SK-N-SH (cell line): ENCODE measurements around the gene TEKT2. TPM values are rescaled to one million over a fixed set of nuclear protein-coding genes. Genes with fewer than 3 reads are reported as not detected.

Experiments
- CTCF ChIA-PET: fragments of 300-600, 350-600 bp; formaldehyde crosslinking; extraction: SDS; loops from one replicate; lab custom pipeline; 2021; lab: Yijun Ruan, JAX
- POLR2A ChIA-PET: fragments of 350-600 bp; sonication (Branson Sonifier 250); formaldehyde crosslinking; extraction: SDS; loops from one replicate; lab custom pipeline; 2020; ENCODE audit warnings: antibody characterized with exemption, inconsistent platforms; lab: Yijun Ruan, JAX
- DNase-seq: peaks from one replicate; pipeline ENCODE4 v3.0.0; 2012
- H2AFZ ChIP-seq: fragments of 200-600 bp; sonication (generic); 2 replicates; pipeline ENCODE4 v1.8.1; 2016; ENCODE audit warnings: antibody characterized with exemption, mild to moderate bottlenecking, low read depth
- H3F3A ChIP-seq: fragments of 200-600 bp; sonication (generic); replicated peaks from 2 replicates; pipeline ENCODE3; 2016; ENCODE audit warnings: antibody characterized with exemption, mild to moderate bottlenecking; ENCODE audit not compliant: insufficient read depth
- H3K27ac ChIP-seq, 2 experiments: fragments of 200-500 bp in 1 of 2; fragments of 200-600 bp in 1 of 2; sonication (Bioruptor generic) in 1 of 2; sonication (generic), shearing (Covaris generic) in 1 of 2; 2 replicates each; pipeline versions ENCODE4 v1.5.1 to v1.6.1; 2014 to 2016; ENCODE audit warnings: low read depth in 2 of 2, inconsistent platforms in 1 of 2, low read length in 1 of 2, mild to moderate bottlenecking in 1 of 2, mixed read lengths in 1 of 2
- H3K27me3 ChIP-seq: fragments of 200-600 bp; sonication (generic), shearing (Covaris generic); 2 replicates; pipeline ENCODE4 v1.6.1; 2016; ENCODE audit warnings: mixed run types; ENCODE audit not compliant: insufficient read depth
- H3K36me3 ChIP-seq, 2 experiments: fragments of 200-500 bp in 1 of 2; fragments of 200-600 bp in 1 of 2; sonication (Bioruptor generic) in 1 of 2; sonication (generic) in 1 of 2; replicated peaks in 1 of 2; 2 replicates each; pipeline versions ENCODE3 to v1.5.1; 2014 to 2016; ENCODE audit warnings: low read length in 1 of 2, mild to moderate bottlenecking in 1 of 2; ENCODE audit not compliant: insufficient read depth in 2 of 2, control insufficient read depth in 1 of 2
- H3K4me1 ChIP-seq, 2 experiments: fragments of 200-500 bp in 1 of 2; fragments of 200-600 bp in 1 of 2; sonication (Bioruptor generic) in 1 of 2; sonication (generic), shearing (Covaris generic) in 1 of 2; 2 replicates each; pipeline versions ENCODE4 v1.5.1 to v1.6.1; 2014 to 2016; ENCODE audit warnings: low read depth in 1 of 2, low read length in 1 of 2, mixed run types in 1 of 2; ENCODE audit not compliant: insufficient read depth in 2 of 2, control insufficient read depth in 1 of 2
- H3K4me2 ChIP-seq: fragments of 200-600 bp; sonication (generic), shearing (Covaris generic); 2 replicates; pipeline ENCODE4 v1.6.1; 2017; ENCODE audit warnings: mixed run types
- H3K4me3 ChIP-seq, 2 experiments: fragments of 200-500 bp in 1 of 2; fragments of 200-600 bp in 1 of 2; sonication (Bioruptor generic) in 1 of 2; sonication (generic), shearing (Covaris generic) in 1 of 2; 2 replicates each; pipeline versions ENCODE4 v1.5.1 to v1.8.1; 2014 to 2016; ENCODE audit warnings: low read depth in 2 of 2, inconsistent platforms in 1 of 2, low read length in 1 of 2, mild to moderate bottlenecking in 1 of 2, mixed read lengths in 1 of 2, moderate library complexity in 1 of 2
- H3K79me2 ChIP-seq: fragments of 200-600 bp; sonication (generic); 2 replicates; pipeline ENCODE4 v1.8.1; 2017; ENCODE audit warnings: mild to moderate bottlenecking; ENCODE audit not compliant: insufficient read depth
- H3K9ac ChIP-seq: fragments of 200-600 bp; sonication (generic); 2 replicates; pipeline ENCODE4 v1.6.1; 2017; ENCODE audit warnings: mixed run types
- H3K9me2 ChIP-seq: fragments of 200-600 bp; sonication (generic); 2 replicates; pipeline ENCODE4 v1.6.1; 2017; ENCODE audit warnings: mixed run types
- H3K9me3 ChIP-seq: fragments of 200-600 bp; sonication (generic); 2 replicates; pipeline ENCODE4 v1.6.1; 2017; ENCODE audit warnings: mixed run types, mild to moderate bottlenecking, moderate library complexity
- H4K20me1 ChIP-seq: fragments of 200-600 bp; sonication (generic); 2 replicates; pipeline ENCODE4 v1.6.1; 2017; ENCODE audit warnings: mild to moderate bottlenecking, mixed run types; ENCODE audit not compliant: insufficient read depth
- CHD2 ChIP-seq: fragments of 150-350 bp; IDR thresholded peaks from 2 replicates; pipeline ENCODE4 v1.6.1; 2018; ENCODE audit warnings: low read length; ENCODE audit not compliant: partially characterized antibody
- CTCF ChIP-seq: fragments of 200-600 bp; sonication (generic); IDR thresholded peaks from 2 replicates; pipeline ENCODE4 v1.6.1; 2017; ENCODE audit warnings: antibody characterized with exemption, mild to moderate bottlenecking, moderate library complexity
- EP300 ChIP-seq, 2 experiments: IDR thresholded peaks; 2 replicates each; pipeline versions ENCODE4 v1.4.0 to v1.6.1; 2012; ENCODE audit warnings: borderline replicate concordance in 1 of 2, low read depth in 1 of 2, low read length in 1 of 2
- FOSL2 ChIP-seq: IDR thresholded peaks from 2 replicates; pipeline ENCODE4 v1.4.0; 2012; ENCODE audit warnings: low read depth, mild to moderate bottlenecking, moderate library complexity, borderline replicate concordance
- GABPA ChIP-seq: IDR thresholded peaks from 2 replicates; pipeline ENCODE4 v1.4.0; 2012; ENCODE audit warnings: low read depth, mild to moderate bottlenecking
- GATA2 ChIP-seq: sonication (generic); formaldehyde crosslinking; IDR thresholded peaks from 2 replicates; pipeline ENCODE4 v1.5.0; 2020; ENCODE audit warnings: mild to moderate bottlenecking, missing genetic modification reagents
- MAX ChIP-seq: IDR thresholded peaks from 2 replicates; pipeline ENCODE4 v1.4.0; 2012; ENCODE audit warnings: low read depth
- NFIC ChIP-seq: IDR thresholded peaks from 2 replicates; pipeline ENCODE4 v1.4.0; 2012; ENCODE audit warnings: borderline replicate concordance
- POLR2AphosphoS5 ChIP-seq: IDR thresholded peaks from 2 replicates; pipeline ENCODE4 v1.6.1; 2012; ENCODE audit warnings: low read depth, low read length
- RCOR1 ChIP-seq: fragments of 150-350 bp; IDR thresholded peaks from 2 replicates; pipeline ENCODE4 v1.6.1; 2017; ENCODE audit warnings: antibody characterized with exemption, low read length
- REST ChIP-seq: IDR thresholded peaks from 2 replicates; pipeline ENCODE4 v1.6.1; 2012; ENCODE audit warnings: mild to moderate bottlenecking, low read depth, low read length, moderate library complexity
- RFX5 ChIP-seq: IDR thresholded peaks from 2 replicates; pipeline ENCODE4 v1.6.1; 2012; ENCODE audit warnings: mild to moderate bottlenecking, improper control_type of control experiment, low read length
- RXRA ChIP-seq: IDR thresholded peaks from 2 replicates; pipeline ENCODE4 v1.4.0; 2012; ENCODE audit warnings: low read depth, mild to moderate bottlenecking, borderline replicate concordance
- SMC3 ChIP-seq: IDR thresholded peaks from 2 replicates; pipeline ENCODE4 v1.6.1; 2012; ENCODE audit warnings: low read depth, low read length, improper control_type of control experiment
- TAF1 ChIP-seq: IDR thresholded peaks from 2 replicates; pipeline ENCODE4 v1.6.1; 2012; ENCODE audit warnings: low read depth, mild to moderate bottlenecking, low read length, moderate library complexity, borderline replicate concordance
- TCF12 ChIP-seq: IDR thresholded peaks from 2 replicates; pipeline ENCODE4 v1.4.0; 2012
- TEAD4 ChIP-seq: IDR thresholded peaks from 2 replicates; pipeline ENCODE4 v1.4.0; 2012; ENCODE audit warnings: mild to moderate bottlenecking, borderline replicate concordance; ENCODE audit not compliant: insufficient read depth
- ZBTB33 ChIP-seq: IDR thresholded peaks from 2 replicates; pipeline ENCODE4 v1.4.0; 2012; ENCODE audit warnings: low read depth, borderline replicate concordance
- WGBS: methylation state at CpG from one replicate; pipeline ENCODE4 v1.1.6; 2017; ENCODE audit warnings: low lambda C conversion rate; 5-methylcytosine and 5-hydroxymethylcytosine counted together
- polyA plus RNA-seq, 3 experiments: library from polyadenylated mRNA; depleted of rRNA; stranded (reverse); fragments of >200 nt; gene quantifications; 2 replicates each; pipeline ENCODE4 v1.2.3, GENCODE V29; 2012
- TF ChIP-seq, protein P1 (sequence below): fragments of 150-350 bp; IDR thresholded peaks from 2 replicates; pipeline ENCODE4 v1.6.1; 2016; ENCODE audit warnings: mild to moderate bottlenecking, low read depth, low read length
- TF ChIP-seq, protein P2 (sequence below): IDR thresholded peaks from 2 replicates; pipeline ENCODE4; 2012

TEKT2 gene
- polyA plus RNA-seq, 1 of the 3 experiments (the other 2 are of a cell fraction): 1.2 TPM

GRCh38 chr1:36123356-36123755 lies 39.5 kb downstream of the TEKT2 start:
- Histone ChIP-seq H3F3A (no peaks in the 10 kb centered on the region), H3K4me1 (peaks cover 0 to 3% of the 10 kb centered on the region in 2 experiments; a peak in 1 of 4 replicates), H3K9me2 (no peaks in the 10 kb centered on the region), H3K9me3 (no peaks in the 10 kb centered on the region), H3K27ac (no peak overlapping the region), H3K27me3 (no peaks in the 10 kb centered on the region), H4K20me1 (no peaks in the 10 kb centered on the region), H3K9ac (no peak overlapping the region), H3K36me3 (no peaks in the 10 kb centered on the region), H3K79me2 (no peaks in the 10 kb centered on the region), H2AFZ (no peak overlapping the region), H3K4me2 (no peak overlapping the region), H3K4me3 (no peak overlapping the region)
- TF ChIP-seq CTCF: no peak
- no peak for TF ChIP-seq ZBTB33
- no peak for TF ChIP-seq RCOR1
- TF ChIP-seq CHD2: no peak
- no peak for TF ChIP-seq GABPA
- TF ChIP-seq RXRA: no peak
- no peak for TF ChIP-seq TEAD4
- TF ChIP-seq RFX5: no peak
- TF ChIP-seq REST: no peak
- TF ChIP-seq SMC3: no peak
- no peak for TF ChIP-seq GATA2 (CRISPR knock-in tag)
- no peak for TF ChIP-seq POLR2AphosphoS5
- no peak for TF ChIP-seq NFIC
- TF ChIP-seq, protein P1, sequence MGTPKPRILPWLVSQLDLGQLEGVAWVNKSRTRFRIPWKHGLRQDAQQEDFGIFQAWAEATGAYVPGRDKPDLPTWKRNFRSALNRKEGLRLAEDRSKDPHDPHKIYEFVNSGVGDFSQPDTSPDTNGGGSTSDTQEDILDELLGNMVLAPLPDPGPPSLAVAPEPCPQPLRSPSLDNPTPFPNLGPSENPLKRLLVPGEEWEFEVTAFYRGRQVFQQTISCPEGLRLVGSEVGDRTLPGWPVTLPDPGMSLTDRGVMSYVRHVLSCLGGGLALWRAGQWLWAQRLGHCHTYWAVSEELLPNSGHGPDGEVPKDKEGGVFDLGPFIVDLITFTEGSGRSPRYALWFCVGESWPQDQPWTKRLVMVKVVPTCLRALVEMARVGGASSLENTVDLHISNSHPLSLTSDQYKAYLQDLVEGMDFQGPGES: no peak
- no peak for TF ChIP-seq EP300 (IDR thresholded peaks at IDR 0.05; ENCODE audit: borderline replicate concordance in 1 of 2, low read depth in 1 of 2, low read length in 1 of 2)
- TF ChIP-seq, protein P2, sequence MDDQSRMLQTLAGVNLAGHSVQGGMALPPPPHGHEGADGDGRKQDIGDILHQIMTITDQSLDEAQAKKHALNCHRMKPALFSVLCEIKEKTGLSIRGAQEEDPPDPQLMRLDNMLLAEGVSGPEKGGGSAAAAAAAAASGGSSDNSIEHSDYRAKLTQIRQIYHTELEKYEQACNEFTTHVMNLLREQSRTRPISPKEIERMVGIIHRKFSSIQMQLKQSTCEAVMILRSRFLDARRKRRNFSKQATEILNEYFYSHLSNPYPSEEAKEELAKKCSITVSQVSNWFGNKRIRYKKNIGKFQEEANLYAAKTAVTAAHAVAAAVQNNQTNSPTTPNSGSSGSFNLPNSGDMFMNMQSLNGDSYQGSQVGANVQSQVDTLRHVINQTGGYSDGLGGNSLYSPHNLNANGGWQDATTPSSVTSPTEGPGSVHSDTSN: no peak
- no peak for TF ChIP-seq TAF1
- no peak for TF ChIP-seq FOSL2
- no peak for TF ChIP-seq TCF12
- no peak for TF ChIP-seq MAX
- DNase-seq: no peak
- POLR2A ChIA-PET: no interaction called here
- CTCF ChIA-PET: interaction anchor here (1.4 to 2.0 kb wide), 2 partner anchors 11 kb away, joined by 5 to 8 read pairs; no protein-coding TSS in a partner anchor
- WGBS: 88% methylated on average over 8 of the region's 8 CpGs
